Prostate gland (tissue), 2 donors: ENCODE data around the gene FAM186B.

ENCODE experiments used
- CTCF ChIP-seq, 4 experiments: fragments of 200-600 bp in 2 of 4; fragments of 450-650 bp in 2 of 4; sonication (generic) in 2 of 4; IDR thresholded peaks; 1 replicate in 3 of 4; 2 replicates in 1 of 4; pipeline ENCODE4 v1.5.1; 2016 to 2019; ENCODE audit warnings: antibody characterized with exemption in 4 of 4, mild to moderate bottlenecking in 2 of 4, moderate library complexity in 2 of 4
- POLR2A ChIP-seq: fragments of 450-650 bp; IDR thresholded peaks from one replicate; pipeline ENCODE4 v1.6.1; 2016; ENCODE audit warnings: antibody characterized with exemption, mild to moderate bottlenecking
- POLR2AphosphoS5 ChIP-seq: sonication (generic); formaldehyde crosslinking; IDR thresholded peaks from one replicate; pipeline ENCODE4 v1.6.1; 2017; ENCODE audit warnings: antibody characterized with exemption

- TF ChIP-seq CTCF (IDR thresholded peaks at IDR 0.05) (no peak), POLR2A (no peak), POLR2AphosphoS5 (no peak)
Measured at GRCh38 chr12:49645146-49646039, 40.0 kb upstream of the FAM186B start.
